ENCODE measurements around the gene PRSS22. TPM values are rescaled to one million over a fixed set of nuclear protein-coding genes. Genes with fewer than 3 reads are reported as not detected.

Gene PRSS22
- total and polyA plus RNA-seq, 10 of the 15 experiments (the other 5 are each of a cell fraction or from before 2014, with no cell fraction given): not detected

DNA sequence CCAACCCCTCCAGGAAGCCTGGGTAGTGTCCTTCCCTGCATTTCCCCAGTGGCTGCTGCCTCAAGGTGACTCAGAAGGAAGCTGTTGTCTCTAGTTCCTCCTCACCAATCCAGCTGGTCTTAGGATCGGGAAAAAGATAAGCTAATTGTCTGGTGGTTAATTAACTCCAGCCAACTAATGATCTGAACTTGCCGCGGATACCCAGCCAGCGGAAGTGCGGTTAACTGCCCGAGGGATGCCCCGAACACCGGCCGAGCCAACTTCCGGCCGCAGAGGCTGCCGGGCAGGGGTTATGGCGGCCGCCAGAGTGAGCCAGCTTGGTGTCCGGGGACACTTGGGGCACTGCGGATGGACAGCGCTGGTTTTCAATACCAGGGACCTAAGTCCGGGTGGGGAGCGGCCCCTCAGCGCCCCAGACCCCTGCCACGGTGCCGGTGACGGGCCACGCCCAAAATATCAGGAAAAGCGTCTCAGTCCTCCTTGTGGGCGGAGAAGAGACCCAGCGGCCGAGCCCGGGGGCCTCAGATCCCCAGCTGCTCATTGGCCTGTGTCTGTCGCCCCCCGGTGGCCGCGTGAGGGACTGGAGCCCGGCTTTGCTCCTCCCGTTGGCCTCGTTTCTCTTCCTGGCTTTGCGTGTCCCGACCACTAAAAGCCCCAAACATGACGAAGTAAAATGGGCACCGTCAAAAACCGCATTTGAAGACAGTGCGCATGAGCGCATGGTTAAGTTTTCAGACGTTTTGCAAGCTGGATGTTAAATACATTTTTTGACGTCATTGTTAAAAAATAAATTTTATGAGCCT is 10.2 kb upstream of the PRSS22 start:
- TSS peak; percentile 78 for BruUV-seq (replicated peaks)
- POLR2A ChIA-PET: interaction anchor here (0.6 to 1.5 kb wide), 3 partner anchors 15 to 29 kb away, joined by 4 to 7 read pairs (median 7); partner anchors contain the start of gene FLYWCH2
- H3K4me3 ChIP-seq: peak overlapping the region; percentile 60
- in situ Hi-C loops (cut with MboI) (no loop called here), intact Hi-C loops (cut with micrococcal nuclease; ENCODE audit: unreplicated experiment) (loop anchor here (2.0 to 10.0 kb wide), 2 partner anchors 29 to 143 kb away; partner anchors contain the start of gene PRSS27)
- H3K9ac ChIP-seq (ENCODE audit: control insufficient read depth, insufficient read depth, low read length): peak overlapping the region; percentile 74
- H3K79me2 ChIP-seq (ENCODE audit: control insufficient read depth, insufficient read depth, low read length): no peaks in the 10 kb centered on the region
- under 1% methylated on average over 45 of the region's 45 CpGs for WGBS (ENCODE audit: insufficient coverage, insufficient replicate concordance, low lambda C conversion rate, missing lambda C conversion rate)
- peak; percentile 66 for DNase-seq (ENCODE audit: low read depth, low spot score)
- no peaks in the 10 kb centered on the region for H3K36me3 ChIP-seq (ENCODE audit: control insufficient read depth in 2 of 2, insufficient read depth in 2 of 2, low read length in 1 of 2)
- FAIRE-seq: peak; percentile 92
- CTCF ChIA-PET: interaction anchor here (0.7 to 6.7 kb wide), 30 partner anchors 10 to 479 kb away, joined by 3 to 80 read pairs (median 4); partner anchors contain the start of genes FLYWCH1, FLYWCH2 and KCTD5
- RAD21 ChIA-PET (ENCODE audit: unreplicated experiment): interaction anchor here (0.8 to 2.4 kb wide), 12 partner anchors 8 to 265 kb away, joined by 3 to 26 read pairs (median 4); partner anchors contain the start of genes FLYWCH1 and FLYWCH2
- ATAC-seq: peak; percentile 100
- no peaks in the 10 kb centered on the region for H4K20me1 ChIP-seq (ENCODE audit: control insufficient read depth, insufficient read depth)
- peaks cover 4% of the 10 kb centered on the region for H3K4me1 ChIP-seq (ENCODE audit: control insufficient read depth, insufficient read depth, low read length)
- H2AFZ ChIP-seq (ENCODE audit: control insufficient read depth, low read depth, low read length): peak overlapping the region; percentile 99
- SMC1A ChIA-PET (ENCODE audit: uncharacterized antibody, unreplicated experiment): interaction anchor here (0.7 to 2.0 kb wide), 11 partner anchors 10 to 198 kb away, joined by 3 to 16 read pairs (median 4); partner anchors contain the start of gene FLYWCH2
- H3K4me2 ChIP-seq (ENCODE audit: control insufficient read depth, insufficient read depth): peak overlapping the region; percentile 71
- H3K27me3 ChIP-seq (replicated peaks in 1 of 2; ENCODE audit: control insufficient read depth in 2 of 2, insufficient read depth in 2 of 2, low read length in 1 of 2): no peaks in the 10 kb centered on the region; a peak in 1 of 4 replicates
- peak overlapping the region; percentile 71 for H3K27ac ChIP-seq (ENCODE audit: control insufficient read depth, insufficient read depth)
- no peaks in the 10 kb centered on the region for H3K9me3 ChIP-seq (replicated peaks; ENCODE audit: control insufficient read depth, insufficient read depth, low read length)
- TF ChIP-seq CBX3 (IDR thresholded peaks at IDR 0.05; ENCODE audit: borderline replicate concordance, low read depth) (no peak), TBL1XR1 (IDR thresholded peaks at IDR 0.05; ENCODE audit: low read depth, low read length) (peak; percentile 48; the same call in 1 of the 2 replicates), SREBF2 (IDR thresholded peaks at IDR 0.05; ENCODE audit: low read length) (no peak; the same call in 1 of the 2 replicates), GABPA (IDR thresholded peaks at IDR 0.05; ENCODE audit: low read depth) (peak; percentile 94), SRF (IDR thresholded peaks at IDR 0.05; ENCODE audit: low read depth in 2 of 2, low read length in 2 of 2) (no peak), HDGF (IDR thresholded peaks at IDR 0.05) (no peak)
- TF ChIP-seq, protein P1, sequence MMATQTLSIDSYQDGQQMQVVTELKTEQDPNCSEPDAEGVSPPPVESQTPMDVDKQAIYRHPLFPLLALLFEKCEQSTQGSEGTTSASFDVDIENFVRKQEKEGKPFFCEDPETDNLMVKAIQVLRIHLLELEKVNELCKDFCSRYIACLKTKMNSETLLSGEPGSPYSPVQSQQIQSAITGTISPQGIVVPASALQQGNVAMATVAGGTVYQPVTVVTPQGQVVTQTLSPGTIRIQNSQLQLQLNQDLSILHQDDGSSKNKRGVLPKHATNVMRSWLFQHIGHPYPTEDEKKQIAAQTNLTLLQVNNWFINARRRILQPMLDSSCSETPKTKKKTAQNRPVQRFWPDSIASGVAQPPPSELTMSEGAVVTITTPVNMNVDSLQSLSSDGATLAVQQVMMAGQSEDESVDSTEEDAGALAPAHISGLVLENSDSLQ (IDR thresholded peaks at IDR 0.05): 0 out of 2 replicates have a peak, but pooled peaks have one; percentile 13
- TF ChIP-seq, protein P2, sequence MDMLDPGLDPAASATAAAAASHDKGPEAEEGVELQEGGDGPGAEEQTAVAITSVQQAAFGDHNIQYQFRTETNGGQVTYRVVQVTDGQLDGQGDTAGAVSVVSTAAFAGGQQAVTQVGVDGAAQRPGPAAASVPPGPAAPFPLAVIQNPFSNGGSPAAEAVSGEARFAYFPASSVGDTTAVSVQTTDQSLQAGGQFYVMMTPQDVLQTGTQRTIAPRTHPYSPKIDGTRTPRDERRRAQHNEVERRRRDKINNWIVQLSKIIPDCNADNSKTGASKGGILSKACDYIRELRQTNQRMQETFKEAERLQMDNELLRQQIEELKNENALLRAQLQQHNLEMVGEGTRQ (IDR thresholded peaks at IDR 0.05; ENCODE audit: borderline replicate concordance, low read depth, low read length): no peak
- TF ChIP-seq, protein P3, sequence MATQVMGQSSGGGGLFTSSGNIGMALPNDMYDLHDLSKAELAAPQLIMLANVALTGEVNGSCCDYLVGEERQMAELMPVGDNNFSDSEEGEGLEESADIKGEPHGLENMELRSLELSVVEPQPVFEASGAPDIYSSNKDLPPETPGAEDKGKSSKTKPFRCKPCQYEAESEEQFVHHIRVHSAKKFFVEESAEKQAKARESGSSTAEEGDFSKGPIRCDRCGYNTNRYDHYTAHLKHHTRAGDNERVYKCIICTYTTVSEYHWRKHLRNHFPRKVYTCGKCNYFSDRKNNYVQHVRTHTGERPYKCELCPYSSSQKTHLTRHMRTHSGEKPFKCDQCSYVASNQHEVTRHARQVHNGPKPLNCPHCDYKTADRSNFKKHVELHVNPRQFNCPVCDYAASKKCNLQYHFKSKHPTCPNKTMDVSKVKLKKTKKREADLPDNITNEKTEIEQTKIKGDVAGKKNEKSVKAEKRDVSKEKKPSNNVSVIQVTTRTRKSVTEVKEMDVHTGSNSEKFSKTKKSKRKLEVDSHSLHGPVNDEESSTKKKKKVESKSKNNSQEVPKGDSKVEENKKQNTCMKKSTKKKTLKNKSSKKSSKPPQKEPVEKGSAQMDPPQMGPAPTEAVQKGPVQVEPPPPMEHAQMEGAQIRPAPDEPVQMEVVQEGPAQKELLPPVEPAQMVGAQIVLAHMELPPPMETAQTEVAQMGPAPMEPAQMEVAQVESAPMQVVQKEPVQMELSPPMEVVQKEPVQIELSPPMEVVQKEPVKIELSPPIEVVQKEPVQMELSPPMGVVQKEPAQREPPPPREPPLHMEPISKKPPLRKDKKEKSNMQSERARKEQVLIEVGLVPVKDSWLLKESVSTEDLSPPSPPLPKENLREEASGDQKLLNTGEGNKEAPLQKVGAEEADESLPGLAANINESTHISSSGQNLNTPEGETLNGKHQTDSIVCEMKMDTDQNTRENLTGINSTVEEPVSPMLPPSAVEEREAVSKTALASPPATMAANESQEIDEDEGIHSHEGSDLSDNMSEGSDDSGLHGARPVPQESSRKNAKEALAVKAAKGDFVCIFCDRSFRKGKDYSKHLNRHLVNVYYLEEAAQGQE (IDR thresholded peaks at IDR 0.05; ENCODE audit: low read depth, low read length): no peak
- TF ChIP-seq, protein P4, sequence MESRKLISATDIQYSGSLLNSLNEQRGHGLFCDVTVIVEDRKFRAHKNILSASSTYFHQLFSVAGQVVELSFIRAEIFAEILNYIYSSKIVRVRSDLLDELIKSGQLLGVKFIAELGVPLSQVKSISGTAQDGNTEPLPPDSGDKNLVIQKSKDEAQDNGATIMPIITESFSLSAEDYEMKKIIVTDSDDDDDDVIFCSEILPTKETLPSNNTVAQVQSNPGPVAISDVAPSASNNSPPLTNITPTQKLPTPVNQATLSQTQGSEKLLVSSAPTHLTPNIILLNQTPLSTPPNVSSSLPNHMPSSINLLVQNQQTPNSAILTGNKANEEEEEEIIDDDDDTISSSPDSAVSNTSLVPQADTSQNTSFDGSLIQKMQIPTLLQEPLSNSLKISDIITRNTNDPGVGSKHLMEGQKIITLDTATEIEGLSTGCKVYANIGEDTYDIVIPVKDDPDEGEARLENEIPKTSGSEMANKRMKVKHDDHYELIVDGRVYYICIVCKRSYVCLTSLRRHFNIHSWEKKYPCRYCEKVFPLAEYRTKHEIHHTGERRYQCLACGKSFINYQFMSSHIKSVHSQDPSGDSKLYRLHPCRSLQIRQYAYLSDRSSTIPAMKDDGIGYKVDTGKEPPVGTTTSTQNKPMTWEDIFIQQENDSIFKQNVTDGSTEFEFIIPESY (IDR thresholded peaks at IDR 0.05): no peak

Data from GM12878 (cell line).